ENCODE results near the gene TAF3.
"Not testable (repeated sequence)": the region's sequence is repeated elsewhere in the genome, so short reads cannot be mapped to it uniquely, and the experiment has no call there.

Gene TAF3

DNA sequence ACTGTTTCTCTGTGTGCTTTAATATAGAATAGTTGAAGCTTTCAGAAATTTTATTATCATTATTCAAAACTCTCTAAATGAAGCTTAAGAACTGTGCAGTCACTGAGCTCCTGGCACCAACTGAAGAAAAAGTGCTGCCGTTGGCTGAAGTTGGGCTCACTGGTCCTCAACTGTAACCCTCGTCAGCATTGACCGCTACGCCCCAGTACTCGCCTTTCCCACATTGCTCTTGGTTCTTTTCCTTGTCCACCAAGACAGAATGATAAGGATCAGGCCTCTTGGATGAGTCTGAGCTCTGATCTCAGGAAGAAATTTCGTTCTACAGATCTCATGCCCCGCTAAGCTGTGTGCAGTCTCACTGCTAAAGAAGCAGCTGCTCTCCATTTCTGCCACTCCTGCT, 7.9 kb upstream of the TAF3 start:
- in situ Hi-C loops (cut with MboI; ENCODE audit: low pct_unique_long_range_greater_than_20kb, low sequenced_read_pairs) = no loop called here
- DNase-seq = no peak

GRCh38 chr10:7811000-7811399, 7.3 kb upstream of the TAF3 start:
- DNase-seq = no peak
- in situ Hi-C loops (cut with MboI; ENCODE audit: low pct_unique_long_range_greater_than_20kb, low sequenced_read_pairs) = no loop called here

DNA sequence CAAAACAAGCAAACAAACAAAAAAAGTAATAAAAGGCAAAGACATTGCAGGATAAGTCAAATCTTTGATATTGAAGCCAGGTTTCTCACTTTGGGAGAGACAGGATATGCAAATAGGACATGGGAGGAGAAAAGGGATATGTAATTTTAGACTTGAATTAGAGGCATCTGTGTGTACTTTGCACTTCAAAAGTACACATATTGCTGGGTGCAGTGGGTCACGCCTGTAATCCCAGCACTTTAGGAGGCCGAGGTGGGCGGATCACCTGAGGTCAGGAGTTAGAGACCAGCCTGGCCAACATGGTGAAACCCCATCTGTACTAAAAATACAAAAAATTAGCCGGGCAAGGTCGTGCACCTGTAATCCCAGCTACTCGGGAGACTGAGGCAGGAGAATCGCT, 6.6 kb upstream of the TAF3 start:
- DNase-seq; in situ Hi-C loops (cut with MboI; ENCODE audit: low pct_unique_long_range_greater_than_20kb, low sequenced_read_pairs): not testable (repeated sequence)

DNA sequence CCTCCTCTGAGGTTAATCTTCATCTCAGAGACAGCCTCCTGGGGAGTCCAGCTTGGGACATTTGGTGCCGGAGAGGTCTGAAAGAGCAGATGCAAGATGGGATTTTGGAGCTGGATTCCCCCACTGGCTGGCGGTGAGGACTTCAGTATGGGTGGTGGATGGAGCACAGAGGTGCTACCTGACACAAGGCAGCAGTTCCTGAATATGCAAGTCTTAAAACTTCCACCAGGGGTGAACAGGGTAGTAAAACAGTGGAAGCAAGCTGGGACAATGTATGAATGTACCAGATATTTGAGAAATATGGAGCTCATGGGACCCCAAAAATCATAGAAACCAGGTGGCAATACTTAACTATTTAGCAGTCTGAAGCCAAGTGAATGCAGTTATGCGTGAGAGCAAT, 4.8 kb upstream of the TAF3 start:
- DNase-seq = no peak
- in situ Hi-C loops (cut with MboI; ENCODE audit: low pct_unique_long_range_greater_than_20kb, low sequenced_read_pairs) = no loop called here

- DNase-seq = no peak
These were observed 729 bp upstream of the TAF3 start for GRCh38 chr10:7817576-7817975.

GRCh38 chr10:7817984-7818294, 366 bp upstream of the TAF3 start:
- DNase-seq = no peak
- in situ Hi-C loops (cut with MboI; ENCODE audit: low pct_unique_long_range_greater_than_20kb, low sequenced_read_pairs) = no loop called here

More at GRCh38 chr10:7817576-7817975, 729 bp upstream of the TAF3 start:
- in situ Hi-C loops (cut with MboI; ENCODE audit: low pct_unique_long_range_greater_than_20kb, low sequenced_read_pairs) = no loop called here

DNA sequence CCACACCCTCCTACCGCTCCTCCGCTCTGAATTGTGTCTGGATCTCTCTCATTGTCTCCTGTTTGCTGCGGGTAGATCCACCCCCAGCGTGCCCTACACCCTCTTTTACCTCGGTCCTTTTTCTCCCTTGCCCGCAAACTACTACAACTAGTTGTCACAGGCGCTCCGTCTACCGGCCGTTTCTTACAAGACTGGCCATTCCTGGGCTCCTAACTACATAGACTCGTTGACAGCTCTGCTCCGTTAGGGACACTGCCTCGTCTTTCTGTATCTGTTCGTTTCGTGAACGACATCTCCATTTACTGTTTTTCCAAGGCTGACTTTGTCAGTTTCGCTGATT, 786 bp downstream of the TAF3 start:
- in situ Hi-C loops (cut with MboI; ENCODE audit: low pct_unique_long_range_greater_than_20kb, low sequenced_read_pairs) = no loop called here

GRCh38 chr10:7824251-7824650, 5.9 kb downstream of the TAF3 start:
- in situ Hi-C loops (cut with MboI; ENCODE audit: low pct_unique_long_range_greater_than_20kb, low sequenced_read_pairs) = no loop called here
- no peak for DNase-seq

More for the DNA sequence above, 786 bp downstream of the TAF3 start:
- peak; percentile 56 for DNase-seq

DNA sequence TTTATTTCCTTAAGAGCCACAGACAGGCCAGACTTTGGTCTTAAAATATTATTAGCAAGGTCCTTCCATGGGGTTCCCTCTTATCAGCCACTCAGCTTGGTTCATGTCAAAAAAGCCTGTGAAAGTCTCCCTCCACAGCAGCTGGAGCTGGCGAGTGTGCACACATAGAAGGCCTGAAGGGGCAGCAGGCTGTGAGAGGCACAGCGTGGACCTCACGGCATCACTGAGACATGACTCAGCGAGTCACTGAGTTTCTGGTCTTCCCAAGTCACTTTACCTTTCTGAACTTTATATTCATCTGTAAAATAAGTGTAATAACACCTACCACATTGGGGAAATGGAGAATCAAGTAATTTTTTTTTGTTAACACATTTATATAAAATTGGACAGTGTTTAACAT, 8.7 kb downstream of the TAF3 start:
- no peak for DNase-seq
- in situ Hi-C loops (cut with MboI; ENCODE audit: low pct_unique_long_range_greater_than_20kb, low sequenced_read_pairs) = no loop called here

GRCh38 chr10:7829289-7829834, 11.1 kb downstream of the TAF3 start:
- DNase-seq = no peak
- in situ Hi-C loops (cut with MboI; ENCODE audit: low pct_unique_long_range_greater_than_20kb, low sequenced_read_pairs) = no loop called here

DNA sequence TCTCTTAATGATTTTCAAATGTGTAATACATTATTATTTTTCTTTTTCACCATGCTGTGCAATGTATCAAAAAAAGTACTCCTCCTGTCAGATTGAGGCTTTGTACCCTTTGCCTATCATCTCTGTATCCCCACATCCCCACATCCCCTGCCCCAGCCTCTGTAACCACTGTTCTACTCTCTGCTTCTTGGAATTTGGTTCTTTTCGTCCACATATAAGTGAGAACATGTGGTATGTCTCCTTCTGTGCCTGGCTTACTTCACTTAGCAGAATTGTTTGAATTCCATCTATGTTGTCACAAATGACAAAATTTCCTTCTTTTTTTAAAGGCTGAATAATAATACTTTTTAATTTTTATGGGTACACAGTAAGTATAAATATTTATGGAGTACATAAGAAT, 13.8 kb downstream of the TAF3 start:
- in situ Hi-C loops (cut with MboI; ENCODE audit: low pct_unique_long_range_greater_than_20kb, low sequenced_read_pairs) = no loop called here

GRCh38 chr10:7833210-7833609, 14.9 kb downstream of the TAF3 start:
- in situ Hi-C loops (cut with MboI; ENCODE audit: low pct_unique_long_range_greater_than_20kb, low sequenced_read_pairs) = no loop called here
- no peak for DNase-seq

More for the DNA sequence above, 13.8 kb downstream of the TAF3 start:
- no peak for DNase-seq

GRCh38 chr10:7834262-7834661, 16.0 kb downstream of the TAF3 start:
- in situ Hi-C loops (cut with MboI; ENCODE audit: low pct_unique_long_range_greater_than_20kb, low sequenced_read_pairs) = no loop called here
- DNase-seq = no peak

GRCh38 chr10:7836571-7836970, 18.3 kb downstream of the TAF3 start:
- no peak for DNase-seq
- in situ Hi-C loops (cut with MboI; ENCODE audit: low pct_unique_long_range_greater_than_20kb, low sequenced_read_pairs) = no loop called here

DNA sequence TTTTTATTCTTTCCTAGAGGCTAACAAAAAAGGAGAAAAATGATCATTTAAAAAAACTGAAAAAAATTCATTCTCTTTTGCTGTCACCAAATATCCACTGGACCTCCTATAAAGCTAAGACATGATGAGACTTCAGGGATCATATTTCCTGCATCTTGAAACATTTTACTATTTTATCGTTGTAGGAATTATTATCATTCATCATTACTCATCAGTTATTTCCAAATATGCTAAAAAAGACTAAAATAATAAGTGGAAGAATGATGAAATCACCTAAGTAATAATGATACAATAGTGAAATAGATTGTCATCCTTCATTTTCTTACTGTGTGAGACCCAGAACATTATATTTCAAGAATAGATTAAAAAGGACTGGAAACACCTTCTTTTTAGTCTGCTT, 28.3 kb downstream of the TAF3 start:
- DNase-seq = no peak
- in situ Hi-C loops (cut with MboI; ENCODE audit: low pct_unique_long_range_greater_than_20kb, low sequenced_read_pairs) = no loop called here

- in situ Hi-C loops (cut with MboI; ENCODE audit: low pct_unique_long_range_greater_than_20kb, low sequenced_read_pairs) = no loop called here
- no peak for DNase-seq
These were observed 35.0 kb downstream of the TAF3 start for GRCh38 chr10:7853226-7853842.

GRCh38 chr10:7853890-7854289, 35.6 kb downstream of the TAF3 start:
- in situ Hi-C loops (cut with MboI; ENCODE audit: low pct_unique_long_range_greater_than_20kb, low sequenced_read_pairs) = no loop called here
- no peak for DNase-seq

- DNase-seq = no peak
- in situ Hi-C loops (cut with MboI; ENCODE audit: low pct_unique_long_range_greater_than_20kb, low sequenced_read_pairs) = no loop called here
These were observed 36.9 kb downstream of the TAF3 start for GRCh38 chr10:7855205-7855604.

DNA sequence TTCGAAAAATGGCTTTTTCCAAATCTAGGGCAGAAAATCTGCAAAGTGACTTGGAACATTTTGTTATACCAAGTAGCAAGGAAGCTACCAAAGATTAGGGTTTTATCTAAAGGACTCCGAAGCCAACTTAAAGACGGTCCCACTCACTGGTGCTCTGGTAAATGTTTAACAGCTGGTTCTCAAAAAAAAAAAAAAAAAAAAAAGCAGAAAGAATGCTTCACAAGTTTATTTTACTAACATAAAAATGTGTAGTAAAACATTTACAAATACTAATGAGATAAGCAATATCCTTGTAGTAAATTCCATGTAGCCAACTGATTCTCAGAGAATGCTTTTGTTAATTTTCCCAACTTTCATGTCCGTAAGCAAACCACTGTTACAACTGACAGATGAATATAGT, 38.4 kb downstream of the TAF3 start:
- no peak for DNase-seq
- in situ Hi-C loops (cut with MboI; ENCODE audit: low pct_unique_long_range_greater_than_20kb, low sequenced_read_pairs) = no loop called here

DNA sequence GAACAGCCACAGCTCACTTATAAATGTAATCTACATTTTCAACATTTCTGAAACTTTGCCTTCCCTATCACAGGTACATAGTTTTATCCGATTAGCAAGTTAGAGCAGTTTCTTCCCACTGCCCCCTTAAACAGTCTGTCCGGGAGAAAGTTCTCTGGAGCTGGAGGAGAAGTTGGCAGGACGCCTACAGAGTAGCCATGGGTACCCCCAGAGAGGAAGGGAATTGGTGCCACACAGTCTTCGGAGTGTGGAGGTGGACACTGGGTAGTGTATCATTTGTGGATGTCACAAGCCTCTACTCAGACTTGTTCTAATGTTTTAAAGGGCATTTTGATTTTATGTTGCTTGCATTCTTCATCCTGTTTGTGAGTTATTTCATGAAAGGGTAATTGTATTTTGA, 39.0 kb downstream of the TAF3 start:
- DNase-seq = no peak
- in situ Hi-C loops (cut with MboI; ENCODE audit: low pct_unique_long_range_greater_than_20kb, low sequenced_read_pairs) = no loop called here

- in situ Hi-C loops (cut with MboI; ENCODE audit: low pct_unique_long_range_greater_than_20kb, low sequenced_read_pairs) = no loop called here
These were observed 43.3 kb downstream of the TAF3 start for GRCh38 chr10:7861509-7862120.

More at GRCh38 chr10:7861509-7862120, 43.3 kb downstream of the TAF3 start:
- peak; percentile 8 for DNase-seq

Measured in KBM-7 (cell line).